ENCODE measurements around the gene ZMYND19. TPM values are rescaled to one million over a fixed set of nuclear protein-coding genes. Genes with fewer than 3 reads are reported as not detected.
"Not testable (repeated sequence)": the region's sequence is repeated elsewhere in the genome, so short reads cannot be mapped to it uniquely, and the experiment has no call there.

The ZMYND19 gene
- polyA plus RNA-seq, 2 donors = 25.9 to 33.2 TPM

DNA sequence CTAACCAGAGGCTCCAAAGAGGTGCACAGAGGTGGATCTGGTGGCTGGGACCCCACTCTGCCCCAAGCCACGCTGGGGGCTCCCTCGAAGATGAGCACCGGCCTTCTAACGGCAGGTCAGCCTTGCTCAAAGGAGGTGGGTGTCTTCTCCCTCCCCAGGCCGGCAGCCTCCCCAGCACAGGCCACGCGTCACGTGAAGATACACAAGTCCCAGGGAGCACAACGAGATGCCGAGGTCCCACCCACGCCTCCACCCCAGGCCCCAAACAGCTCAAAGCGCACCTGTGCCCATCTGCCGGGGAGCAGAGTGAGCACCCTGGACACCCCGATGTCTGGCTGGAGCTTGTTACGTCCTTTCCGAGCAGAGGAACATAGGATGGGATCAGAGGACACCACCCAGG, 52.3 kb downstream of the ZMYND19 start:
- Histone ChIP-seq H3K4me3 (ENCODE audit: low read depth in 1 of 2, low read length in 2 of 2) (no peak overlapping the region), H3K36me3 (ENCODE audit: control insufficient read depth in 2 of 2, insufficient read depth in 2 of 2, low read length in 1 of 2) (no peaks in the 10 kb centered on the region)
- 96 to 98% methylated on average over 16 of the region's 16 CpGs for WGBS, 2 donors

GRCh38 chr9:137536594-137537131, 53.6 kb downstream of the ZMYND19 start:
- H3K9me3 ChIP-seq (ENCODE audit: control insufficient read depth in 2 of 2, insufficient read depth in 1 of 2, low read depth in 1 of 2, low read length in 1 of 2) = not testable (repeated sequence)
- WGBS, 2 donors = 67 to 75% methylated on average over 16 of the region's 16 CpGs

More for the DNA sequence above, 52.3 kb downstream of the ZMYND19 start:
- Histone ChIP-seq H3K27ac (ENCODE audit: low read depth in 2 of 2, low read length in 1 of 2) (no peak overlapping the region), H3K4me1 (ENCODE audit: control insufficient read depth in 2 of 2, insufficient read depth in 2 of 2, low read length in 1 of 2) (no peaks in the 10 kb centered on the region), H3K27me3 (ENCODE audit: control insufficient read depth in 1 of 2, insufficient read depth in 2 of 2, low read length in 2 of 2) (no peaks in the 10 kb centered on the region), H3K9me3 (ENCODE audit: control insufficient read depth in 2 of 2, insufficient read depth in 1 of 2, low read depth in 1 of 2, low read length in 1 of 2) (no peaks in the 10 kb centered on the region)

GRCh38 chr9:137535120-137535428, 55.2 kb downstream of the ZMYND19 start:
- no peaks in the 10 kb centered on the region for H3K36me3 ChIP-seq (ENCODE audit: control insufficient read depth in 2 of 2, insufficient read depth in 2 of 2, low read length in 1 of 2)
- H3K4me1 ChIP-seq (ENCODE audit: control insufficient read depth in 2 of 2, insufficient read depth in 2 of 2, low read length in 1 of 2) = no peaks in the 10 kb centered on the region
- no peaks in the 10 kb centered on the region for H3K9me3 ChIP-seq (ENCODE audit: control insufficient read depth in 2 of 2, insufficient read depth in 1 of 2, low read depth in 1 of 2, low read length in 1 of 2)
- no peak overlapping the region for H3K4me3 ChIP-seq (ENCODE audit: low read depth in 1 of 2, low read length in 2 of 2)
- H3K27me3 ChIP-seq (ENCODE audit: control insufficient read depth in 1 of 2, insufficient read depth in 2 of 2, low read length in 2 of 2) = no peaks in the 10 kb centered on the region
- no peak overlapping the region for H3K27ac ChIP-seq (ENCODE audit: low read depth in 2 of 2, low read length in 1 of 2)

More at GRCh38 chr9:137536594-137537131, 53.6 kb downstream of the ZMYND19 start:
- not testable (repeated sequence) for H3K4me3 ChIP-seq (ENCODE audit: low read depth in 1 of 2, low read length in 2 of 2); H3K36me3 ChIP-seq (ENCODE audit: control insufficient read depth in 2 of 2, insufficient read depth in 2 of 2, low read length in 1 of 2); H3K27ac ChIP-seq (ENCODE audit: low read depth in 2 of 2, low read length in 1 of 2); H3K27me3 ChIP-seq (ENCODE audit: control insufficient read depth in 1 of 2, insufficient read depth in 2 of 2, low read length in 2 of 2); H3K4me1 ChIP-seq (ENCODE audit: control insufficient read depth in 2 of 2, insufficient read depth in 2 of 2, low read length in 1 of 2)

GRCh38 chr9:137534256-137535119, 55.8 kb downstream of the ZMYND19 start:
- Histone ChIP-seq H3K27me3 (ENCODE audit: control insufficient read depth in 1 of 2, insufficient read depth in 2 of 2, low read length in 2 of 2) (no peaks in the 10 kb centered on the region), H3K27ac (ENCODE audit: low read depth in 2 of 2, low read length in 1 of 2) (no peak overlapping the region), H3K9me3 (ENCODE audit: control insufficient read depth in 2 of 2, insufficient read depth in 1 of 2, low read depth in 1 of 2, low read length in 1 of 2) (no peaks in the 10 kb centered on the region), H3K36me3 (ENCODE audit: control insufficient read depth in 2 of 2, insufficient read depth in 2 of 2, low read length in 1 of 2) (no peaks in the 10 kb centered on the region), H3K4me1 (ENCODE audit: control insufficient read depth in 2 of 2, insufficient read depth in 2 of 2, low read length in 1 of 2) (no peaks in the 10 kb centered on the region), H3K4me3 (ENCODE audit: low read depth in 1 of 2, low read length in 2 of 2) (no peak overlapping the region)
- 41 to 51% methylated on average over 19 of the region's 19 CpGs for WGBS, 2 donors

- 87 to 89% methylated on average over 10 of the region's 10 CpGs for WGBS, 2 donors
- H3K9me3 ChIP-seq (ENCODE audit: control insufficient read depth in 2 of 2, insufficient read depth in 1 of 2, low read depth in 1 of 2, low read length in 1 of 2); H3K27me3 ChIP-seq (ENCODE audit: control insufficient read depth in 1 of 2, insufficient read depth in 2 of 2, low read length in 2 of 2): not testable (repeated sequence)
These were observed 57.3 kb downstream of the ZMYND19 start for GRCh38 chr9:137532891-137533468.

More at GRCh38 chr9:137532891-137533468, 57.3 kb downstream of the ZMYND19 start:
- H3K4me3 ChIP-seq (ENCODE audit: low read depth in 1 of 2, low read length in 2 of 2); H3K4me1 ChIP-seq (ENCODE audit: control insufficient read depth in 2 of 2, insufficient read depth in 2 of 2, low read length in 1 of 2); H3K27ac ChIP-seq (ENCODE audit: low read depth in 2 of 2, low read length in 1 of 2); H3K36me3 ChIP-seq (ENCODE audit: control insufficient read depth in 2 of 2, insufficient read depth in 2 of 2, low read length in 1 of 2): not testable (repeated sequence)

Other genes with a start within 250 kb of the ZMYND19 start
- 10 to 100 TPM in 1 of 2 donors, 1 to 10 TPM in 1; 9.7 to 20.8 TPM for gene EXD3, start 167.3 kb downstream of the ZMYND19 start, polyA plus RNA-seq
- gene NOXA1, start 167.1 kb downstream of the ZMYND19 start, polyA plus RNA-seq = 10 to 100 TPM in 1 of 2 donors, 1 to 10 TPM in 1; 6.5 to 14.3 TPM
- gene ENTPD8, start 149.2 kb downstream of the ZMYND19 start, polyA plus RNA-seq = under 1 TPM; 0.04 to 0.05 TPM
- 10 to 100 TPM; 20.7 to 26.1 TPM for gene NSMF, start 131.2 kb downstream of the ZMYND19 start, polyA plus RNA-seq
- 1 to 10 TPM; 2.3 to 3.9 TPM for gene PNPLA7, start 40.1 kb downstream of the ZMYND19 start, polyA plus RNA-seq
- gene MRPL41, start 38.6 kb downstream of the ZMYND19 start, polyA plus RNA-seq = 10 to 100 TPM; 49.3 to 53.0 TPM
- 10 to 100 TPM; 20.5 to 36.0 TPM for gene DPH7, start 11.6 kb downstream of the ZMYND19 start, polyA plus RNA-seq
- 100 to 1,000 TPM in 1 of 2 donors, 10 to 100 TPM in 1; 68.5 to 207 TPM for gene ARRDC1, start 15.2 kb upstream of the ZMYND19 start, polyA plus RNA-seq
- 10 to 100 TPM; 26.6 to 42.3 TPM for gene EHMT1, start 28.5 kb upstream of the ZMYND19 start, polyA plus RNA-seq

Measured in esophagus (tissue), 2 donors.